Measurements from ENCODE around the gene XRCC2. TPM values are rescaled to one million over a fixed set of nuclear protein-coding genes. Genes with fewer than 3 reads are reported as not detected.
"Not testable (repeated sequence)": the region's sequence is repeated elsewhere in the genome, so short reads cannot be mapped to it uniquely, and the experiment has no call there.

Gene XRCC2
- 20.9 and 24.6 TPM in 2 replicates for total RNA-seq (2014; rRNA removed; shearing (Covaris generic))

DNA sequence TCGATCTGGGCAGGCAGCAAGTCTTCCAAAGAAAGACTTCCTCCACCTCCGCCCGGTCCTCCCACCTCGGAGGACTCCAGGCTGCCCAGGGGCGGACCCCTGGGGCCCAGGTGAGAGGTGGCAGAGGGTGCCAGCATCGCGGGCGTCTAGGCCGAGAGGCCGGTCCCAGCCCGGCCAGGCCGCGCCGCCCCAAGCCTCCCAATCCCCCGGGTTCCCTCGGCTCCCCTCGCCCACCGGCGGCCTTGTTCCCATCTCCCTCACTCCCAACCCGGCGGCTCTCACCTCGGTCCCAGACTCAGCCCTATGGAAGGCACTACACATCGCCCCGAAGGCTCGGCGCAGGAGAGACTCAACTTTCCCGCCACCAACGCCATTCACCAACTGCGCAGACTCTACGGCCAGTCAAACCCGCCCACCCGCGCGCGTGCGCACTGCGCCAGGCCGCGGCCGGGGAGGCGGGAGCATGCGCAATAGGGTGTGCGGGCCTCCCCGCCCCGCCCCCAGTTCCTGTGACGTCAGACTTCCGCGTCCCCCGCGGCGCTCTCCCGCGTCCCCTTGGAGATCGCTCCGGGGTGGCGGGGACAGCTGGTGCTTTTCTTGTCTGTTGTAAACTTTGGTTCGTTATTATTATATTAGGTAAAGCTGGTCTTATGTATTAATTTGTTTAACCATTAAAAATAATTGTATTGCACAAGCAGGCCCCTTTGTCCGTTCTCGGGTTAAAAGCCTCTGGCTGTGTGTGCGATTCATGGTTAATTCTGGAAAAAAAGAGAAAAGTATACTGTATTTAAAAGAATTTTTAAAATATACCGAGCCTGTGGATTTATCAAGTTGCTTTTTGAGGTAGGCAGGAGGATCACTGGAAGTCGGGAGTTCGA, at the start of gene XRCC2:
XRCC2 (minus strand) TSS at position 383 of the 878 bp plus-strand sequence; CDS start at position 321, 62 bp downstream.
- DNase-seq (ENCODE audit: low read depth) = peak; percentile 98

DNA sequence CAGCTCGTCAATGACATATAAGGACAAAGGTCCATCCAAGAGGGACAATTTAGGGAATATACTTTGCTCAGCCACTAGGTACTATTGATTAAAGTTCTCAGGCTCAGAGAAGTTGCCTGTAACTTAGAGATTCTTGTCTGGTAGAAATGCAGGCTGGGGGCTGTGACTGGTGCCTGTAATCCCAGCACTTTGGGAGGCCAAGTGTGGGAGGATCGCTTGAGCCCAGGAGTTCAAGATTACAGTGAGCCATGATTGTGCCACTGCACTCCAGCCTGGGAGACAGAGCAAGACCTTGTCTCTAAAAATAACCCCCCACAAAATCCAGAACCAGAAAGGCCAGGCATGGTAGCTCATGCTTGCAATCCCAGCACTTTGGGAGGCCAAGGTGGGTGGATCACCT, 47.4 kb upstream of the XRCC2 start:
- no peak for DNase-seq (ENCODE audit: low read depth)

DNA sequence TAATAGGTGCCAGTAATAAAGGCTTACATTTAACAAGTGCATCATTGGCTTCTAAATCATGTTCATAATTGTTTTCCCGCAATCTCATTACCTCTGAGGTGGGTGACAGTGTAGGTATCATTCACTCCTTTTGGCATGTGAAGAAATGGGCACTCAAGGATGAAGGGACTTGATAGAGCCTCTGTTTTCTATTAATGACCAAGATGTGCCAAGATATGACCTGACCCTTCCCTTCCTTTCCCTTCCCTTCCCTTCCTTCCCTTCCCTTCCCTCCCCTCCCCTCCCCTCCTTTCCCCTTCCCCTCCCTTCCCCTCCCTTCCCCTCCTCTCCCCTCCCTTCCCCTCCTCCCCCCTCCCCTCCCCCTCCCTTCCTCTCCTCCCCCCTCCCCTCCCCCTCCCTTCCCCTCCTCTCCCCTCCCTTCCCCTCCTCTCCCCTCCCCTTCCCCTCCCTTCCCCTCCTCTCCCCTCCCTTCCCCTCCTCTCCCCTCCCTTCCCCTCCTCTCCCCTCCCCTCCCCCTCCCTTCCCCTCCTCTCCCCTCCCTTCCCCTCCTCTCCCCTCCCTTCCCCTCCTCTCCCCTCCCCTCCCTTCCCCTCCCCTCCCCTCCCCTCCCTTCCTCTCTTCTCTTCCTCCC, 36.6 kb upstream of the XRCC2 start:
- not testable (repeated sequence) for DNase-seq (ENCODE audit: low read depth)

DNA sequence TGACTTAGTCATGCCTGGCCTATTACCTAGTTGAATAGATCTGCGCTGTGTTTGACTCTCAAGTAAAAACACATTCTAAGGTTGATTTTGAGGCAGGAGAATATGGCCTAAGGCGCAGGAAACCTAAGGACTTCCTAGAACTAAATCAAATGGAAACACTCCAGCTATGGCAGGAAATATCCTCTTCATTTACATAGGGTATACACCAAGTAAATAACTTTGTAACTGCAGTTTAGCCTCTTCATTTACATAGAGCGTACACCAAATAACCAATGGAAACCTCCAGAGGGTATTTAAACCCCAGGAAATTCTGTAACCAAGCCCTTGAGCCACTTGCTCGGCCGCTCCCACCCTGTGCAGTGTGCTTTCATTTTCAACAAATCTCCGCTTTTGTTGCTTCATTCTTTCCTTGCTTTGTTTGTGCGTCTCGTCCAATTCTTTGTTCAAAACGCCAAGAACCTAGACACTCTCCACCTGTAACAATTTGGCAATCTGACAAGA, 35.6 kb upstream of the XRCC2 start:
- no peak for DNase-seq (ENCODE audit: low read depth)

DNA sequence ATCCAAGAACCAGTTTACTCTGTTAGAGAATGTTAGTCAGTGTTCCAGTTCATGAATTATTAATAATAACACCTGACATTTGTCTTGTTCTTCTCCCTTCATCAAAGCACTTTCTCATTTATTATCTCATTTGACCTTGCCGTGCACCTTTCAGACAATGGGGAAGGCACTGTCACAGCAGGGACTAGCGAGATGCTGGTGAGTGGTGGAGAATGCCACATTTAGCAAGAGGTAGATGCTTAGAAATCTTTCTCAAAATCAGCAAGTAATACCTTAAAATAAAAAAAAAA, 34.2 kb upstream of the XRCC2 start:
- DNase-seq (ENCODE audit: low read depth) = peak; percentile 19

DNA sequence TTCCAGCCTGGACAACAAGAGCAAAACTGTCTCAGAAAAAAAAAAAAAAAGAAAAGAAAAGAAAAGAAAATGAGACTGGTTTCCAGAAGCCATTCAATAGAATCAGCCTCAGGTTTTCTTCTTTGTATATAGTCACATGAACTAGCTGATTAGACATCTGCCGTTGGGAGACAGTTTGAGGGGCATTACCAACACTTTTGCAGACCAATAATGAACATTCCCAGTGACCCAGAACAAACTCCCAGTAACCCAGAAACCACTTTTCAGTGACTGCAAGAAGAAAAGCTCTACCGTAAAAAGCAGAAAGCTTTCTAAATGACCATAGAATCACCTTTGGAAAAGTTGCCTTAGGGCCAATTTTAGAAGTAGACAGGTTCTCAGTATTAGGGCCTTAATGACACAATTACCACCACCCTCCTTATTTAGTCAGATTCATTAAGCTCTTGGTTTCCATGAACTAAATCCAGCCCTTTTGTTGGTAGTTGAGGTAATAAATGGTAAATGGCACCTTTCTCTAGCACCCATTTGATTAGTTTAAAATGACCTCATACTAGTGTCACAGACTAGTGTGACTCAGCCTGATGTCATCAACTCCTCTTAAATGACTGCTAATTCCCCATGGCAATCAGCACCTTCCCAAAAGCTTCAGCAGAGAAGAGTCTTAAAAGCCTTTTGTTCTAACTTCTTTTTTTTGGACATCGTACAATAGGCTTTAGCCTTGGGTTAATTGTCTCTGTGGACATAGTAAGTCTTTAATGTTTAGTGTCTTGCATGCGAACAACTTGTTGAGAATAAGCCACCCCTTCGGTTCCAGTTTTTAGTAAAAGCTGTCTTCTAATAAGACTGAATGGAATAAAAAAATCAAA, 33.6 kb upstream of the XRCC2 start:
- DNase-seq (ENCODE audit: low read depth) = peak; percentile 85

DNA sequence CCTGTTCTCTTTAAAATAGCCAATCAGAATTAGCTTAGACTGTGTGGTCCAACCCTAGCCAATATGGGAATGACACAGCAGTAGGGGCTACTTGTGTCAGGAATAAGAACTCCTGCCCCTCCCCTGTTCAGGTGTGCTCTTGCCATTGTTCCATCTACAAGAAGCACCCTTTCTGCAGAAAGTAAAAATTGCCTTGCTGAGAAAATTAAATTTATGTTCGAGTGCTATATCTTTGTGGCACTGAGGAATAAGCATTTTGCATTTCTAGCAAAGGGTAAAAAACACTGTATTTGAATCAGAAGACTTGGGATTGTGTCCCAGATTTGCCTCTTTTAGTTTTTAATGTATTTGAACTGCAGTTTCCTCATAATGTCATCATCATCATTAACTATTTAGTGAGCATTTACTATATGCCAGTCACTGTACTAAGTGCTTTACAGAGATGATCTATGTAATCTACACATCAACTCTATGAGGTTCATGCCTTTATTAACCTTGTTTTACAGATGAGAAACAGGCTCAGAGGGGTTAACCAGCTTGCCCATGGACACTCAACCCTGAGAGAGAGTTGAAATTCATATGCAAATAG, 28.9 kb upstream of the XRCC2 start:
- no peak for DNase-seq (ENCODE audit: low read depth)

DNA sequence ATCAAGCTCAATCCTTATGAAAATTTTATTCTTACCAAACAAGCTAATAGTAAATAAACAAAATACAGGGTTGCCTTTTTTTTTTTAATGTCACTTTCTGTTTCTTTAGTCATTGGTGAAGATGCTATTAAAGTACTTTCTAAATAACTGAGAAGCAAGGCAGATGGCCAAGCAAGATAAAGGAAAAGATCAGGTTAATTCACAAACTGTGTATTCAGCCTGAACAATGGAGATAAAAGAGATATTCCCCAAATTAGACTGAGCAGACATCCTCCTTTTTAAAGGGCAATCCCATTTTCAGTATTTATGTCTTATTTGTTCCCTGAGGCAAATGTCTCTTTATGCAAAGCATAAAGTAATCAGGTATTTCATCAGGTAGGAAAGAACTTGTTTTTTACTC, 23.1 kb upstream of the XRCC2 start:
- no peak for DNase-seq (ENCODE audit: low read depth)

DNA sequence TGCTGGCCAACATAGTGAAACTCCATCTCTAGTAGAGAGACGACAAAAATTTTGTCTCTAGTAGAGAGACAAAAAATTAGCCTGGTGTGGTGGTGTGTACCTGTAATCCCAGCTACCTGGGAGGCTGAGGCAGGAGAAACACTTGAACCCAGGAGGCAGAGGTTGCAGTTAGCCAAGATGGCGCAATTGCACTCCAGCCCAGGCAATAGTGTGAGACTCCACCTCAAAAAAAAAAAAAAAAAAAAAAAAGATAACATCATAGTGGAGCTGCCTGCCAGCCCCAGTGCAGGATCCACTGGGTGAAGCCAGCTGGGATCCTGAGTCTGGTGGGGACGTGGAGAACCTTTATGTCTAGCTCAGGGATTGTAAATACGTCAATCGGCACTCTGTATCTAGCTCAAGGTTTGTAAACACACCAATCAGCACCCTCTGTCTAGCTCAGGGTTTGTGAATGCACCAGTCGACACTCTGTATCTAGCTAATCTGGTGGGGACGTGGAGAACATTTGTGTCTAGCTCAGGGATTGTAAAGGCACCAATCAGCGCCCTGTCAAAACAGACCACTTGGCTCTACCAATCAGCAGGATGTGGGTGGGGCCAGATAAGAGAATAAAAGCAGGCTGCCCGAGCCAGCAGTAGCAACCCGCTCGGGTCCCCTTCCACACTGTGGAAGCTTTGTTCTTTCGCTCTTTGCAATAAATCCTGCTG, 21.5 kb upstream of the XRCC2 start:
- DNase-seq (ENCODE audit: low read depth) = not testable (repeated sequence)

DNA sequence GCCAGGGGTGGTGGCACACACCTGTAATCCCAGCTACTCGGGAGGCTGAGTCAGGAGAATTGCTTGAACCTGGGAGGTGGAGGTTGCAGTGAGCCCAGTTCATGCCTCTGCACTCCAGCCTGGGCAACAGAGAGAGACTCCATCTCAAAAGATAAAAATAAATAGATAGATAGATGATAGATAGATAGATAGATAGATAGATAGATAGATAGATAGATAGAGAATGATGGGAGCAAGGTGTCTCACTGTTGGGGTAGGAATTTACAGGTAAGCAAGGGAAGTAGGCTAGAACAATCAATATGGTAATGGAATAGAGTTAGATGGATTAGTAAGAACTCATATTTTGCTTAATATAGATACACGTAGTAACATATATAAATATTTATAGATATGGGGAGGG, 16.3 kb upstream of the XRCC2 start:
- DNase-seq (ENCODE audit: low read depth) = not testable (repeated sequence)

DNA sequence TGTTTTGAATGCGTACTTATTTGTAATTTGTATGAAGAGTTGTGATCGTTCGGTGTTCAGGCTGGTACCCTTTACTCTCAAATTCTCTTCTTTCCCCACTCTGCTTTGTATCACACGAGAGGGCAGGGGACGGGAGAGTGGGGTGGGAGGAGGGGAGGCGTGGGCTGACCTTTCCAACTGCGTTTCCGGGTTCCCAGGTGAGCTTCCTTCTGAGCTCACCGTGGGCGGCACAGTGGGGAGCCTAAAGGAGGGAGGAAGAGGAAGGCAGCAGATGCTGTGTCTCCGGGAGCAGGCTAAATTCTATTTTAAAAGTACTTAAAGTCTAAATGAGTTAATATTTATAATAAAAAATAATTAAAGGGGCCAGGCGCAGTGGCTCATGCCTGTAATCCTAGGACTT, 7.4 kb upstream of the XRCC2 start:
- DNase-seq (ENCODE audit: low read depth) = no peak

DNA sequence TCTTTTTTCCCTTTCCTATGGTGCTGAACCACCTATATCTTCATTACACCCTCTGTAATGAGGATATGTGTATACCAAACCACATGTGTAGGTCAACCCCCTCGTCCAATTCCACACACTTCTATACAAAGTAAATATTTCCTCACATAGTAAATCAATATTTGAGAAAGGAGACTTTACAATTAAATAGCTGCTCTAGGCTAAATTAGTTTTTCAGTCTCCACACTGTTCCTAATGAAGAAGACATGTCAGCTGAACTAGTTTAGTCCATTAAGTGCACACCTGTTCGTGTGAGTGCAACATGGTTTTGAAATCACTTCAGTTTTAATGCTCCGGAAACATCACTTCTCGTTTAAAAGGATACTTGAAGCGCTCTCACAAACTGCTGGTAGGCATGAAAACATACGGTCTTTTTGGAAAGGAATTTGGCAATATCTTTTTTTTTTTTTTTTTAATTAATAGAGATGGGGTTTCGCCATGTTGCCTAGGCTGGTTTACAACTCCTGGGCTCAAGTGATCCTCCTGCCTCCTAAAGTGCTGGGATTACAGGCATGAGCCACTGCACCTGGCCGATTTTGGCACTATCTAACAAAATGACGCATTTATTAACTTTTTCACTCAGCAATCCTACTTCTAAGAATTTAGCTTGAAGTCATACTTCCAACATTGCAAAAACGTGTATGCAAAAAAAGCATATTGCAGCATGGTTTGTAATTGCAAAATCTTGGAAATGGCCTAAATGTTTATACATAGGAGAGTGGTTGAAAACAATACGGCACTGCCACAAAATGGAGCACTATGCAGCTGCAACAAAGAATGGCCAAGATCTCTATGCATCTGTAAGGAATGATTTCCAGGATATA, 2.1 kb upstream of the XRCC2 start:
- DNase-seq (ENCODE audit: low read depth) = no peak

DNA sequence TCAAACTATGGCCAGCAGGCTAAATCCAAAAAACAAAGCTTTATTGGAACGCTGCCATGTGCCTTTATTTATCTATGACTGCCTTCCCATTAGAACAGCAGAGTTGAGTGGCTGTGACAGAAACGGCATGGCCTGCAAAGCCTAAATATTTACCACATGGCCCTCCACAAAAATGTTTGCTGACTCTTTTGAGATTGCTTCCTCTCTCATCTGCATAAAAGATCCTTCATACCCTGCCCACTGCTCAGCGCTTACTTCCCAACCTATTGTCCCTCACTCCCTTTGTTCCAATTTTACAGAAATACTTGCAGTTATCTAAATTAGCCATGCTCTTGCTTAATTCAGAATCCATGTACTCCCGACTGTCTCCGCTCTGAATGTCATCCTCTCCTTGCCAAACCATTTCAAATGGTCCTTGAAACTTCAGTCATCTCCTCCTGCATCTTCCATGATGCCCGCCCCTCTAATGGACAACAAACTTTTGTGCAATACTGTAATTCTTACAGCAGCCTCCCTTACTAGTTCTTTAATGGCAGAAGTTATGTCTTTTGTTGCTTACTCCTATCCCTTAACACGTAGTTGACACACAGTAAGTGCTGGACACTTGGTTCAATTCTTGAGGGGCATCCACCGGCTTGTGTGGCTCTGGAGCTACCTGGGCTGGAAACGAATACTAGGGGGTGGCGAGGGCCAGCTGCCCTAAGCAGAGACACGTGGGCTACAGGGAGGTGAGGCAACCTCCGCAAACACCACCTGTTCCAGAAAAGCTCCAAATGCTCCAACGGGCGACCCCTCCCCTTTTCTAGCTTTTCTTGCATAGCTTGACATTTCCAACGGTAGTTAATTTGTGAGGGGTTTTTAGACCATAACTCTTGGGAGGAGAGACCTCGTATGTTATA, 832 bp downstream of the XRCC2 start:
- peak; percentile 37 for DNase-seq (ENCODE audit: low read depth)

DNA sequence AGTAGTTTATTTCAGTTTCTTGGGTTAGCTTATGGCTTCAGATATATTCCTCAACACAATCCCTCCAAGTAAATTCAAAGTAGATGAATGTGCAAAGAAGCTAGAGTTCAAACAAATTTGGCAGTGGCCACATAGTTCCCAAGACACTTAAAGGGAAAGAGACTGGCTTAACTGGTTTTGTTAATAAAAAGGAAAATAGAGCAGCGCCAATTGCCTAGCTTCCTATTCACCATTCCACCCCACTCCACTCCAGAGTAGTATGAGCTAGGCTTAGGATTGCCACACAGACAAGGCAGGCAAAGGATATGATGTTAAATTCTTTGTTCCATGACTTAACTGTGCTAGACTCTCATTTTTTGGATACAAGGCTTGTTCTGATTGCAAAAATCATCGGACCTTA, 2.0 kb downstream of the XRCC2 start:
- DNase-seq (ENCODE audit: low read depth) = no peak

DNA sequence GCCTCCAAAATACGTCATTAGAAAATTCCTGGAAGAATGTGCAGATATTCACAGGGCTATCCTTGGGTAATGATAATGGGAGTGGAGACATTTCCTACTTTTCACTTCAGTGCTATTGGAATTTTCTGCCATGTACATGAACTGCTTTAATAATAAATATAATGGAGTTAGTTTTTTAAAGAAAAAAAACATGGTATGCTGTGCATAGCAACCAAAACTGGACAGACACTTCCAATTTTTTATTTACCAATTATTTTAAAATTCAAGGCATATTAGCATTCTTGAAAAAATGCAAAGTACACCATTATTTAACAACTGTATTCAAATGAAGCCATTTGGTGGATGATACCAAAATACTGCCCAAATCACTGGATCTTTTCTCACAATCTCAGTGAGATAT, 3.3 kb downstream of the XRCC2 start:
- DNase-seq (ENCODE audit: low read depth) = no peak

DNA sequence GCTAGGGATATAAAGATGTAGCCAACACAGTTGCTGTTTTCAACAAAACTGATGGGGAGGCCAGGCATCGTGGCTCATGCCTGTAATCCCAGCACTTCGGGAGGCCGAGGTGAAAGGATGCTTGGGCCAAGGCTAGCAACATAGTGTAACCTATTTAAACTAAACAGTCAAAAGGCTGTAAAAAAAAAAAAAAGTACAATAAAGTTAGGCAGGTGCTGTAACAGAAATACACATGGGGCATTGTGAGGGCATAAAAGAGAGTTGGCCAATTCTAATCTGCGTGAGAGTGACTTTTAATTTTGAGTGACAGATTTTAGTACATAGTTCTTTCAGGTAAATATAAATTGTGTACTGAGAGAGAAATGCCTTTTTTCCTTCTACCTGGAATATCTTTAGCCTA, 6.2 kb downstream of the XRCC2 start:
- DNase-seq (ENCODE audit: low read depth) = no peak

DNA sequence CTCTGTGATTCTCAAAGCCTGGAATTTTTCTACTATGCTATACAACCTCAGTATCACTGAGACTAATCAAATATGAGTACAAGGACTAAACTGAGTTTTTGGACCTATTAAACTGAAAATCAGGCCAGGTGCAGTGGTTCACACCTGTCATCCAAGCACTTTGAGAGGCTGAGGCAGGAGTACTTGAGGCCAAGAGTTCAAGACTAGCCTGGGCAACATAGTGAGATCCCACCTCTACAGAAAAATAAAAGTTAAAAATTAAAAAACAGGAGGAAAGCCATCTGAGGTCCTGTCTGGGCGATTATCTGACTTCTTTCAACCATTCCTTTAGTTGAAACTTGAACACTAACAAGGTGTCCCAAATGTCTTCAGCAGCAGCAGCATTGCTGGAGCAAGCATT, 7.0 kb downstream of the XRCC2 start:
- no peak for DNase-seq (ENCODE audit: low read depth)

DNA sequence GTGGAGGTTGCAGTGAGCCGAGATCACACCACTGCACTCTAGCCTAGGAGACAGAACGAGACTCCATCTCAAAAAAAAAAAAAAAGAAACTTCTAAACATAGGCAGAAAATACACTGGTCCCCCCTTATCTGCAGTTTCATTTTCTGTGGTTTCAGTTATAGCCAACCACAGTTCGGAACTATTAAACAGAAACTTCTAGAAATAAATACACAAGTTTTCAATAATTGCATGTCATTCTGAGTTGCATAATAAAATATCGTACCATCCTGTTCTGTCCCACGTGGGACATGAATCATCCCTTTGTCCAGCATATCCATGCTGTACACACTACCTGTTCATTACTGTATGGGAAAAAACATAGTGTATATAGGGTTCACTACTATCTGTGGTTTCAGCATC, 8.0 kb downstream of the XRCC2 start:
- DNase-seq (ENCODE audit: low read depth) = no peak

DNA sequence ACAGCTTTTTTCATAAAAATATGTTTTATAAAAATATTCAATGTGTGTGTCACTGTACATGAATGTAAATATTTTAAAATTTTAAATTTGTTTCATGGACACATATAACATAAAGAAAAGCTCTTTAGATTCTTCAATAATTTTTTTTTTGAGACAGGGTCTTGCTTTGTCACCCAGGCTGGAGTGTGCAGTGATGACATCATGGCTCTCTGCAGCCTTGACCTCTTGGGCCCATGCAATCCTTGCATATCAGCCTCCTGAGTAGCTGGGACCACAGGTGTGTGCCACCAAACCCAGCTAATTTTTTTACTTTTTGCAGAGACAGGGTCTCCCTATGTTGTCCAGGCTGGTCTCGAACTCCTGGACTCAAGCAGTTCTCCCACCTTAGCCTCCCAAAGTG, 9.9 kb downstream of the XRCC2 start:
- DNase-seq (ENCODE audit: low read depth) = no peak

All from Daoy (cell line).